ENCODE measurements around the gene IPCEF1. TPM values are rescaled to one million over a fixed set of nuclear protein-coding genes. Genes with fewer than 3 reads are reported as not detected.

Gene IPCEF1
- total and polyA plus RNA-seq, 2 of the 8 experiments (the other 6 are each of a cell fraction or from before 2014, with no cell fraction given) = 0.41 to 0.78 TPM

- Histone ChIP-seq H2BK5ac (ENCODE audit: low read depth, low read length) (no peak overlapping the region), H4K8ac (ENCODE audit: extremely low read depth, insufficient read depth, low read length) (no peak overlapping the region), H2BK12ac (ENCODE audit: low read depth, low read length) (no peak overlapping the region), H3K36me3 (ENCODE audit: control insufficient read depth in 2 of 4, insufficient read depth in 4 of 4, low read length in 3 of 4) (no peaks in the 10 kb centered on the region), H3K4me1 (replicated peaks in 1 of 4; ENCODE audit: control insufficient read depth in 3 of 4, insufficient read depth in 4 of 4, low read length in 3 of 4) (no peaks in the 10 kb centered on the region), H3K14ac (ENCODE audit: insufficient read length) (no peak overlapping the region), H2BK120ac (replicated peaks; ENCODE audit: low read depth, low read length) (no peak overlapping the region), H3K27me3 (replicated peaks in 1 of 4; ENCODE audit: control insufficient read depth in 3 of 4, extremely low read depth in 1 of 4, insufficient read depth in 3 of 4, low read length in 3 of 4) (no peaks in the 10 kb centered on the region), H2BK20ac (ENCODE audit: low read length) (no peak overlapping the region), H3K18ac (ENCODE audit: extremely low read depth, low read length) (no peak overlapping the region), H3K9me3 (ENCODE audit: insufficient read depth in 2 of 2, low read depth in 1 of 2, low read length in 1 of 2) (peaks cover 0 to 3% of the 10 kb centered on the region in 2 experiments; a peak in 1 of 4 replicates), H3K23ac (ENCODE audit: insufficient read length) (no peak overlapping the region), H3K79me2 (ENCODE audit: control insufficient read depth in 1 of 2, insufficient read depth in 2 of 2, low read length in 2 of 2) (no peaks in the 10 kb centered on the region), H4K91ac (replicated peaks; ENCODE audit: insufficient read length, low read length) (no peak overlapping the region), H3K4me3 (ENCODE audit: extremely low read depth in 1 of 4, insufficient read depth in 2 of 4, low read depth in 3 of 4, low read length in 4 of 4) (no peak overlapping the region), H3K4me2 (ENCODE audit: insufficient read depth in 1 of 2, low read depth in 2 of 2, low read length in 2 of 2) (no peak overlapping the region), H3K4ac (replicated peaks; ENCODE audit: insufficient read length, low read depth, low read length) (no peak overlapping the region), H3K9ac (replicated peaks in 1 of 4; ENCODE audit: extremely low read depth in 1 of 4, low read depth in 3 of 4, low read length in 3 of 4) (no peak overlapping the region), H3K23me2 (ENCODE audit: low read depth, low read length) (peaks cover 1% of the 10 kb centered on the region; the same call in 1 of the 2 replicates), H2AK5ac (ENCODE audit: low read depth, low read length) (no peak overlapping the region), H2BK15ac (ENCODE audit: low read length) (no peak overlapping the region), H3K79me1 (ENCODE audit: low read depth, low read length) (no peaks in the 10 kb centered on the region), H3K27ac (ENCODE audit: low read depth, low read length) (no peak overlapping the region), H2AFZ (ENCODE audit: low read length) (no peak overlapping the region), H4K5ac (ENCODE audit: insufficient read length, low read depth, low read length) (no peak overlapping the region), H4K20me1 (replicated peaks in 1 of 2; ENCODE audit: control insufficient read depth in 1 of 2, insufficient read depth in 2 of 2, low read length in 2 of 2) (no peaks in the 10 kb centered on the region), H3K56ac (replicated peaks; ENCODE audit: insufficient read length, low read depth, low read length) (no peak overlapping the region)
- ChIA-PET CTCF (ENCODE audit: partially characterized antibody) (no interaction called here), POLR2A (ENCODE audit: partially characterized antibody) (no interaction called here)
- DNase-seq (ENCODE audit: low read depth in 1 of 2, low spot score in 2 of 2) = no peak
- WGBS, 2 experiments (ENCODE audit: extremely low coverage in 1 of 2, insufficient coverage in 1 of 2, insufficient read length in 1 of 2, insufficient replicate concordance in 2 of 2, low coverage in 1 of 2, low lambda C conversion rate in 2 of 2, missing lambda C conversion rate in 1 of 2) = 95% methylated on average over 7 of the region's 7 CpGs; no CpG with 5 or more reads in 1 of the 2 experiments
- no peak for TF ChIP-seq SP1 (IDR thresholded peaks at IDR 0.05; ENCODE audit: low read depth, low read length)
- TF ChIP-seq SIX5 (IDR thresholded peaks at IDR 0.05; ENCODE audit: low read depth, low read length) = no peak
- no peak for FAIRE-seq
Measured at GRCh38 chr6:154261688-154262397, 94.8 kb downstream of the IPCEF1 start.
